HG03097 (cell line): ENCODE measurements around the gene SPNS3.

Source experiments
- ATAC-seq: cut with Tn5 transposase; IDR thresholded peaks from one replicate; pipeline ENCODE4 v1.9.1; 2021; ENCODE audit not compliant: unreplicated experiment, low FRiP score

SPNS3 gene

DNA sequence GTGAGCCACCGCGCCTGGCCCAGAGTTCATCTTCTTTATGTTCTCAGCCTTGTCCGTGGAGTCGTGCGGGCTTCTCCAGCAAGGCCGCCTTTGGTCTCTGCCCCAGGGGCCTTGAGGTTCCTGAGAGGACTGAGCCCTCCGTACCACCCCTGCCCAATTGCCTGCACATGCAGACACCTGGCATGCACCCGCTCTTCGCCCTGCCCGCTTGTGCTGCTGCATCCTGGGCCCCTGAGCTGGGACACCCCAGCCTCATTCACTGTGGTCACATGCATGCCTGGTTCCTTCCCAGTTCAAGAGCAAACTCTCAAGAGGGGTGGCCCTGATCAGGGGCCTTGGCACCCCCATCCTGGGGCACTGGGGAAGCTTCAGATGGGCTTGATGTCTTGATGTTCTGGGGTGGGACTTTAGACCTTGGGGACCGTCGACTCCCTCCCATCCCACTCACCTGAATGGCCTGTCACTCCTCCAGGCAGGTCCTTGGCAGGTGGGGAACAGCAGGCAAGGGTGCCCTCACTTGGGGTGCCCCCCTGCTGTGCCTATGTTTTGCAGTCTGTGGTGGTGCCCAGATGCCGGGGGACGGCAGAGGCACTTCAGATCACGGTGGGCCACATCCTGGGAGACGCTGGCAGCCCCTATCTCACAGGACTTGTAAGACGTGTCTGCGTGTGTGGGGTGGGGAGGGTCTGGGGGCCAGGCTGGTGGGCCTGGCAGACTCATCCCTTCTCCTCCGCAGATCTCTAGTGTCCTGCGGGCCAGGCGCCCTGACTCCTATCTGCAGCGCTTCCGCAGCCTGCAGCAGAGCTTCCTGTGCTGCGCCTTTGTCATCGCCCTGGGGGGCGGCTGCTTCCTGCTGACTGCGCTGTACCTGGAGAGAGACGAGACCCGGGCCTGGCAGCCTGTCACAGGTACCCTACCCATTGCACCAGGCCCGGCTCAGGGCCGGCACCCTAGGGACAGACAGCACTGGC is 52.2 kb downstream of the SPNS3 start:
- no peak for ATAC-seq

DNA sequence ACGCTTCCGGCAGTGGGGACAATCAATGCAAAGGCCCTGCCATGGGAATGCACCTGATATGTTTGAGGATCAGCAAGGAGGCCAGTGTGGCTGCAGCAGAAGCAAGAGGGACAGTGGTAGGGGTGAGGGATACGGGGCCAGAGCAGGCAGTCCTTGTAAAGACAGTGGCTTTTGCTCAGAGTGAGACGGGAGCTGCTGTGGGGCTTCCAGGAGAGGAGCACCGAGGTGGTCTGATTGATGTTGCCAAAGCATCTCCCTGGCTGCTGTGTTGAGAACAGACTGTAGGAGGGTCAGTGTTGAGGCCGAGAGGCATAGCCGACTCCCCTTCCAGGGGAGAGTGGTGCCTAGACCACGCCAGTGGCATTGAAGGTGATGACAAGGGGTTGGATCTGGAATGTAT is 53.6 kb downstream of the SPNS3 start:
- ATAC-seq, result no peak

DNA sequence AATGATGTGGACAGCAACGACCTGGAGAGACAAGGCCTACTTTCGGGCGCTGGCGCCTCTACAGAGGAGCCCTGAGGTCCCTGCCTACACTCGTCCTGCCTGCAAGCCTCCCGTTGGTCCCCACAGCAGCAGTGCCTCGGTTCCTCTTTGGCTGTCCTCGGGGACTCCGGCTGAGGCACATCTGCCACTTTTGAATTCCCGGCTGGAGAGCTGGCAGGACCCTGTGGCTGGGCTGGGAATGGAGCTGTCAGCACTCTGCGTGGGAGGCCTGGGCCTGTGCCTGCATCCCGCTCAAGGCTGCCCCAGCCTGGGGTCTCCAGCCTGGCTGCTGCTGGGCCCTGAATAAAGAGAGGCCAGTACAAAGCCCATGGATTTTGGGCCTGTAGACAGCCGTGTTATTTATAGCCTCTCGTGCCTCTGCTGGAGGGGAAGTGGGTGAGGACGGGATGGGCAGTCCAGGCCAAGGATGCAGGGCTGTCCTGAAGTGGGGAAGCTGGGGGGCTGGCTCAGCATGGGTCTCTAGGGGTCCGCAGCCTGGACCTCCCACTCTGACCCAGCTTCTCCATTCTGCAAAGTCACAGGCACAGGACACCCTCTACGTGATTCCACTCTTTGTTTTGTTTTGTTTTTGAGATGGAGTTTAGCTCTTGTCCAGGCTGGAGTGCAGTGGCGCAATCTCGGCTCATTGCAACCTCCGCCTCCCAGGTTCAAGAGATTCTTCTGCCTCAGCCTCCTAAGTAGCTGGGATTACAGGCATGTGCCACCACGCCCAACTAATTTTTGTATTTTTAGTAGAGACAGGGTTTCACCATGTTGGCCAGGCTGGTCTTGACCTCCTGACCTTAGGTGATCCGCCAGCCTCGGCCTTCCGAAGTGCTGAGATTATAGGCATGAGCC is 54.3 kb downstream of the SPNS3 start:
- no peak for ATAC-seq

DNA sequence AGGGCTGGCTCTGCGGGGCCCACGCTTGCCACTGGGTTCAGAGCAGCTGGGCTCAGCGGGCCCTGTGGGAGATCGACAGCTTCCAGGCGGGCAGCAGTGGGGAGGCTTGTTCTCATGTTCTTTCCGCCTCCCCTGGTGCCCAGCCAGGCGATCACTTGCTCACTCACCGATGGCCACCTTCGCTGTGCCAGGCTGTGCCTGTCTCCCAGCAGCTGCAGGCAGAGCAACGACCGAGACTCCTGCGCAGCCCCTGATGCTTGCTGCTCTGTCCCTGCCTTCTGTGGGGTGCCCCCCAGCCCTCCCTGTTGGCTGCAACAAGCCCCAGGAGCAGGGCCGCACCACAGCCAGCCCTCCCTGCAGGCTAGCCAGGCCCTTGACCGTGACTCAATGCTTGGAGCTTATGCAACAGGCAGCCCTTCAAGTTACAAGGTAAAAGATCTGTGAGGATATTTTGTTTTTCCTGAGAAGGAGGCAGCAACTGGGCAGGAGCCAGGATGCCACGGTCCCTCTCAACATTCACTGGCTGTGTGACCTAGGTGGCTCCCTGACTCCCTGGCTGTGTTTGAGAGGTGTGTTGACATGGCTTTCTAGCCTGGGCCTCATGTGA is 55.4 kb downstream of the SPNS3 start:
- no peak for ATAC-seq

- ATAC-seq, result no peak
These were observed 56.4 kb downstream of the SPNS3 start for GRCh38 chr17:4490109-4490591.

DNA sequence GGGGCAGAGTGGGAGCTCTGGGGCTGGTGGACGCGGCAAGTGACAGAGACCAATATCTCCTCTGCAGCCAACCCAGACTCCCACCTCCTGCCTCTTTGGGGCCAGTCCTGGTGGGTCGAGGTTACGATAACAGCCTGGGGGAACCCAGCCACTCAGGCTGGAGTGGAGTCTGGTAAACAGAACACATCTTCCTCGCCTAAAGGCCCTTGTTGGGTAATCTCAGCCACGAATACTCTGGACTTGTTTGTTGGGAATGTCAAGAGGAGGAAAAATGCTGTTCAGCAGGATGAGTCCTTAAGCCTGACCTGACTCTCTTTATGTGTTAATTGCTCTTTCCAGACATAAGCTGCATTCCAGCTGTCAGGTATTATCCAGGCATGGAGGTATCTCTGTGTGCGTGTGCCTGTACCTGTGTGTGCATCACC is 56.9 kb downstream of the SPNS3 start:
- ATAC-seq, result no peak

- ATAC-seq, result no peak
These were observed 59.2 kb downstream of the SPNS3 start for GRCh38 chr17:4492721-4493561.

DNA sequence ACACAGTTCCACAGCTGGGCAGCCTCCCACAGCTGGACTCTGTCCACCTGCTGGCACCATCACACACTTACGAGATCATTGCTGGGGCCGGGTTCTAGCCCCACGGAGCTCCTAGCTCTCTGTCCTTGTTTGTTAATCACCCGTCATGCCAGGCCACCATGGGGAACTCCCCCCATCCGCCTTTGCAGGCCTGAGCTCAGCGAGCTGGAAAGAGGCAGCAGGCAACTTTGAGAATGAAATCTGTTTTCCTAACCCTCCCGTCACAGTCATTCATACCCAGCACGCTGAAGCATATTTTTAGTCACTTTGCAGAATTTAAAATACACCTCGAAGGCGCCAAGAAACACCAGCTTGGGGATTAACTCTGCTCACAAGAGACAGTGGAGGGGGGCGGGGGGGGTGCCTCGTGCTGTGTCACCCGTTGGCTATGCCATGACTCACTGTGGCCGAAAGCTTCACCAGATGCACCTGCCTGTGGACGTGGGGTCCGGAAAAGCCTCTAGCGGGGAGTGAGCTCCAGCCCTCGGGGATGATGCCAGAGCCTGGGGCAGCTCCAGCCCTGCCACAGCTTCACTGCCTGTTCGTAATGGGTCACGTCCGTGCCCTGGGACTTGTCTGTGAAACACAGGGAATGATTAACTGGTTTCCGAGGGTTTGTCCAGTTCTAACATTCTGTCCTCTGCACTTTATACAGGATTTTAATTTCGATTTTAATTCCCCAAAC is 63.5 kb downstream of the SPNS3 start:
- no peak for ATAC-seq

DNA sequence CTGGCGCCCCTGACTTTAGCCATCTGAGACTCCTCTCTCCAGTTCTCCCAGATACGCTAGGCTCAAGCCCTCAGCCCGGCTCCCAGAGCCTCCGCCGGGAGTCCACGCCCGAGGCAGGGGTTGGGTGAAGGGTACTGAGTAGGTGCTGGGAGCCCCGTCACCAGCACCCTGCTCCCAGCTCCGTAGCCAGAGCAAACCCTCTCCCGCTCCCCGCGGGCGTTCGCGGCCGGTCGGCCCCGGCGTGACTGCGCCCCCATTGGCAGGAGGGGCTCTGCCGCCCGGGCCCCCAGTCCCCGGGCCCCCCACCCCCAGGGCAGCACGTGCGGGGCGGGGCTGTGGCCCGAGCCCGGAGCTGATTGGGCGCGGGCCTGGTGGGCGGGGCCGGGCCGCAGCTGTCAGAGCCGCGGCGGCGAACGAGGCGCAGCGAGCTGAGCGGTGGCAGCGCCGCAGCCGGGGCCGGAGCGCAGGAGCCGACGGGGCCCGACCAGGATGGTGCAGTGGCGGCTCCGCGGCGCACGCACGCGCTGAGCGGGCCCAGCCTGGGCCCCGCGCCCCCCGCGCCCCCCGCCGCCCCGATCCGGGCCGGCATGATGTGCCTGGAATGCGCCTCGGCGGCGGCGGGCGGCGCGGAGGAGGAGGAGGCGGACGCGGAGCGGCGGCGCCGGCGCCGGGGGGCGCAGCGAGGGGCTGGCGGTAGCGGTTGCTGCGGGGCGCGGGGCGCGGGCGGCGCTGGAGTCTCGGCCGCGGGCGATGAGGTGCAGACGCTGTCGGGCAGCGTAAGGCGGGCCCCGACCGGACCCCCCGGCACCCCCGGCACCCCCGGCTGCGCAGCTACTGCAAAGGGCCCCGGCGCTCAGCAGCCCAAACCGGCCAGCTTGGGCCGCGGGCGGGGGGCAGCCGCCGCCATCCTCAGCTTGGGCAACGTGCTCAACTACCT is 65.0 kb downstream of the SPNS3 start, which contains the start of gene SPNS2:
SPNS2 (plus strand) TSS at position 421 of the 937 bp plus-strand sequence; CDS start at position 588, 167 bp downstream.
- no peak for ATAC-seq

- no peak for ATAC-seq
These were observed 65.9 kb downstream of the SPNS3 start for GRCh38 chr17:4499431-4500190.

GRCh38 chr17:4500191-4500571 is 66.4 kb downstream of the SPNS3 start:
- no peak for ATAC-seq

GRCh38 chr17:4501295-4501949 is 67.7 kb downstream of the SPNS3 start:
- ATAC-seq, result no peak

- no peak for ATAC-seq
These were observed 68.9 kb downstream of the SPNS3 start for GRCh38 chr17:4502466-4503154.

- no peak for ATAC-seq
These were observed 69.7 kb downstream of the SPNS3 start for GRCh38 chr17:4503283-4504025.

DNA sequence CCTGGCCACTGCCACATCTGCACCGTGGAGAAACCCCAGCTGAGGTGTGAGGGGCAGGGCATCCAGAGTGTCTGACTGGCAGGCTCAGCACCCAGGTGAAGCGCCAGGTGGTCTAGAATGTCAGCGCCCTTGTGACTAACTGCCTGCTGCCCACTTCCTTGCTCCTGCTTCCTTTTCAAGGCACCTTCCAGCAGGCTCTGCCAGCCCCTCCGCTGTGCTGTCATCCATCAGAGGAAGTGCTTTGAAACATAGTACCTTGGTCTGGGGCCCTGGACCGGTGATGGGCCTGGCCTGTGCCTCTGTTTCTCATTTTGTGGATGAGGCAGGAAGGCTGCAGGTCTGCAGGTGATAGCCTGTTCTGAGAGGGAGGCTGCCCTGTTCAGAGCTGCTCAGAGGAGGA is 70.4 kb downstream of the SPNS3 start:
- no peak for ATAC-seq

GRCh38 chr17:4505187-4505586 is 71.4 kb downstream of the SPNS3 start:
- ATAC-seq, result no peak
